AG04449 (cell line): ENCODE results near the gene CERK.

Experiments
- CTCF ChIA-PET: fragments of 350-600 bp; formaldehyde crosslinking; extraction: SDS; loops from one replicate; lab custom pipeline; 2021; ENCODE audit warnings: antibody characterized with exemption; lab: Yijun Ruan, JAX
- POLR2A ChIA-PET: fragments of 400-600, 350-600 bp; formaldehyde crosslinking; extraction: SDS; loops from one replicate; lab custom pipeline; 2020; ENCODE audit warnings: antibody characterized with exemption, inconsistent platforms; lab: Yijun Ruan, JAX
- DNase-seq: peaks from one replicate; pipeline ENCODE4 v3.0.0-alpha.2; 2010; ENCODE audit warnings: low read depth, low spot score
- H3K4me3 ChIP-seq: 2 replicates; pipeline ENCODE4 v1.5.1; 2011; ENCODE audit warnings: low read depth, mild to moderate bottlenecking, control low read depth, low read length
- CTCF ChIP-seq: IDR thresholded peaks from one replicate; pipeline ENCODE4 v1.5.1; 2011; ENCODE audit warnings: mild to moderate bottlenecking, moderate library complexity, low read length, control low read depth, inconsistent platforms; ENCODE audit not compliant: insufficient read depth; ENCODE audit errors: missing control alignments

Gene CERK

GRCh38 chr22:46657655-46657953 lies 80.4 kb downstream of the CERK start:
- DNase-seq, result no peak
- ChIA-PET POLR2A (no interaction called here), CTCF (no interaction called here)
- TF ChIP-seq CTCF, result no peak
- H3K4me3 ChIP-seq, result no peak overlapping the region

- ChIA-PET POLR2A (no interaction called here), CTCF (no interaction called here)
- TF ChIP-seq CTCF, result no peak
- no peak for DNase-seq
- H3K4me3 ChIP-seq, result no peak overlapping the region
These were observed 81.0 kb downstream of the CERK start for GRCh38 chr22:46656856-46657654.

GRCh38 chr22:46655861-46656608 lies 82.0 kb downstream of the CERK start:
- ChIA-PET CTCF (no interaction called here), POLR2A (no interaction called here)
- no peak for DNase-seq
- H3K4me3 ChIP-seq, result no peak overlapping the region
- no peak for TF ChIP-seq CTCF

- no peak overlapping the region for H3K4me3 ChIP-seq
- TF ChIP-seq CTCF, result no peak
- POLR2A ChIA-PET, result no interaction called here
- CTCF ChIA-PET, result no interaction called here
- no peak for DNase-seq
These were observed 83.0 kb downstream of the CERK start for GRCh38 chr22:46654927-46655595.

- DNase-seq, result no peak
- ChIA-PET POLR2A (no interaction called here), CTCF (no interaction called here)
- H3K4me3 ChIP-seq, result no peak overlapping the region
- no peak for TF ChIP-seq CTCF
These were observed 83.6 kb downstream of the CERK start for GRCh38 chr22:46654426-46654825.

- no peak for DNase-seq
- TF ChIP-seq CTCF, result no peak
- POLR2A ChIA-PET, result no interaction called here
- no peak overlapping the region for H3K4me3 ChIP-seq
- CTCF ChIA-PET, result no interaction called here
These were observed 84.5 kb downstream of the CERK start for GRCh38 chr22:46653596-46653995.
